HFFc6 (cell line): Measurements from ENCODE around the gene ZSCAN25. TPM values are rescaled to one million over a fixed set of nuclear protein-coding genes. Genes with fewer than 3 reads are reported as not detected.

Experiments
- DNase-seq: peaks from one replicate; pipeline ENCODE4 v3.0.0-alpha.2; 2018
- H3K27ac Mint-ChIP-seq: 2 replicates; pipeline ENCODE4 v1.8.0; 2020; ENCODE audit warnings: mild to moderate bottlenecking, mixed read lengths
- H3K27me3 Mint-ChIP-seq: 2 replicates; pipeline ENCODE4 v1.8.0; 2021; ENCODE audit warnings: mild to moderate bottlenecking, moderate library complexity, mixed read lengths; ENCODE audit not compliant: insufficient read depth
- H3K36me3 Mint-ChIP-seq: 2 replicates; pipeline ENCODE4 v1.8.0; 2021; ENCODE audit warnings: low read depth, mixed read lengths
- H3K4me1 Mint-ChIP-seq: 2 replicates; pipeline ENCODE4 v1.8.0; 2020; ENCODE audit warnings: low read depth, mixed read lengths
- H3K4me3 Mint-ChIP-seq: 2 replicates; pipeline ENCODE4 v1.8.0; 2020; ENCODE audit warnings: mild to moderate bottlenecking, moderate library complexity, mixed read lengths
- H3K9me3 Mint-ChIP-seq: 2 replicates; pipeline ENCODE4 v1.8.0; 2020; ENCODE audit warnings: mild to moderate bottlenecking, mixed read lengths
- CTCF ChIP-seq: fragments of 200-600 bp; sonication (generic); IDR thresholded peaks from 2 replicates; pipeline ENCODE4 v1.5.0; 2021; ENCODE audit warnings: antibody characterized with exemption, mild to moderate bottlenecking
- total RNA-seq, 6 experiments: library from RNA; stranded (reverse); fragmentation: NEBNext Ultra II Directional; extraction: Animal tissue kit (Norgen Biotek cat#: 25700); gene quantifications; 2 replicates in 1 of 6; 3 replicates in 5 of 6; pipeline ENCODE4 v1.2.3, GENCODE V29; 2021

Gene ZSCAN25
- total RNA-seq, 6 experiments from 2014 or later: 9.3 to 12.6 (median 9.9) TPM

GRCh38 chr7:99672573-99672972 lies 55.8 kb downstream of the ZSCAN25 start:
- TF ChIP-seq CTCF: no peak
- Mint-ChIP-seq H3K27me3 (no peaks in the 10 kb centered on the region), H3K36me3 (no peaks in the 10 kb centered on the region), H3K27ac (no peak overlapping the region), H3K4me3 (no peak overlapping the region), H3K4me1 (peaks cover 9% of the 10 kb centered on the region; the same call in 1 of the 2 replicates), H3K9me3 (no peaks in the 10 kb centered on the region)
- DNase-seq: no peak

GRCh38 chr7:99674995-99675742 lies 58.4 kb downstream of the ZSCAN25 start:
- H3K27ac Mint-ChIP-seq: no peak overlapping the region
- no peak for DNase-seq
- H3K9me3 Mint-ChIP-seq: no peaks in the 10 kb centered on the region
- no peaks in the 10 kb centered on the region for H3K36me3 Mint-ChIP-seq
- H3K27me3 Mint-ChIP-seq: peaks cover 1% of the 10 kb centered on the region; the same call in 1 of the 2 replicates
- H3K4me3 Mint-ChIP-seq: no peak overlapping the region
- H3K4me1 Mint-ChIP-seq: peaks cover 25% of the 10 kb centered on the region; the same call in 1 of the 2 replicates
- TF ChIP-seq CTCF: no peak

GRCh38 chr7:99677013-99677647 lies 60.4 kb downstream of the ZSCAN25 start:
- H3K4me1 Mint-ChIP-seq: peaks cover 25% of the 10 kb centered on the region; the same call in 1 of the 2 replicates
- no peak overlapping the region for H3K4me3 Mint-ChIP-seq
- H3K36me3 Mint-ChIP-seq: no peaks in the 10 kb centered on the region; the same call in 1 of the 2 replicates
- H3K27me3 Mint-ChIP-seq: peaks cover 4% of the 10 kb centered on the region; the same call in 1 of the 2 replicates
- no peak for TF ChIP-seq CTCF
- H3K27ac Mint-ChIP-seq: no peak overlapping the region
- H3K9me3 Mint-ChIP-seq: no peaks in the 10 kb centered on the region
- DNase-seq: no peak

GRCh38 chr7:99677648-99678045 lies 60.9 kb downstream of the ZSCAN25 start:
- DNase-seq: no peak
- Mint-ChIP-seq H3K4me3 (no peak overlapping the region), H3K36me3 (no peaks in the 10 kb centered on the region; the same call in 1 of the 2 replicates), H3K9me3 (no peaks in the 10 kb centered on the region; the same call in 1 of the 2 replicates), H3K27me3 (peaks cover 4% of the 10 kb centered on the region; the same call in 1 of the 2 replicates), H3K27ac (no peak overlapping the region), H3K4me1 (peaks cover 25% of the 10 kb centered on the region; the same call in 1 of the 2 replicates)
- TF ChIP-seq CTCF: no peak

GRCh38 chr7:99679032-99679399 lies 62.3 kb downstream of the ZSCAN25 start:
- Mint-ChIP-seq H3K27me3 (peaks cover 8% of the 10 kb centered on the region), H3K9me3 (no peaks in the 10 kb centered on the region; the same call in 1 of the 2 replicates), H3K27ac (no peak overlapping the region), H3K36me3 (no peaks in the 10 kb centered on the region; the same call in 1 of the 2 replicates), H3K4me1 (peaks cover 25% of the 10 kb centered on the region; the same call in 1 of the 2 replicates), H3K4me3 (peak overlapping the region; percentile 21; the same call in 1 of the 2 replicates)
- no peak for DNase-seq
- TF ChIP-seq CTCF: no peak
